GM23248 (cell line): Measurements from ENCODE around the gene CREG1. TPM values are rescaled to one million over a fixed set of nuclear protein-coding genes. Genes with fewer than 3 reads are reported as not detected.

ENCODE experiments used
- DNase-seq: peaks from one replicate; pipeline ENCODE4 v3.0.0-alpha.2; 2015
- H2AFZ ChIP-seq: fragments of 200-600 bp; sonication (generic); 2 replicates; pipeline ENCODE4 v1.6.1; 2016; ENCODE audit warnings: antibody characterized with exemption
- H3F3A ChIP-seq: fragments of 200-600 bp; sonication (generic); 2 replicates; pipeline ENCODE4 v1.6.1; 2016; ENCODE audit warnings: mild to moderate bottlenecking, antibody characterized with exemption, mixed run types; ENCODE audit not compliant: insufficient read depth
- H3K27ac ChIP-seq: fragments of 200-600 bp; sonication (generic); 2 replicates; pipeline ENCODE4 v1.5.1; 2016; ENCODE audit warnings: mild to moderate bottlenecking
- H3K27me3 ChIP-seq: fragments of 200-600 bp; sonication (generic); replicated peaks from 2 replicates; pipeline ENCODE4 v1.6.1; 2016; ENCODE audit warnings: mild to moderate bottlenecking; ENCODE audit not compliant: insufficient read depth
- H3K36me3 ChIP-seq: fragments of 200-600 bp; sonication (generic); 2 replicates; pipeline ENCODE4 v1.6.1; 2016; ENCODE audit warnings: low read depth, mild to moderate bottlenecking
- H3K4me1 ChIP-seq: fragments of 200-600 bp; sonication (generic); 2 replicates; pipeline ENCODE4 v1.6.1; 2016; ENCODE audit warnings: mild to moderate bottlenecking; ENCODE audit not compliant: insufficient read depth
- H3K4me2 ChIP-seq: fragments of 200-600 bp; sonication (generic); one replicate; pipeline ENCODE4 v1.6.1; 2016; ENCODE audit warnings: mild to moderate bottlenecking; ENCODE audit not compliant: unreplicated experiment
- H3K4me3 ChIP-seq: fragments of 200-600 bp; sonication (generic); 2 replicates; pipeline ENCODE4 v1.5.1; 2016; ENCODE audit warnings: mild to moderate bottlenecking
- H3K79me2 ChIP-seq: fragments of 200-600 bp; sonication (generic); 2 replicates; pipeline ENCODE4 v1.6.1; 2016; ENCODE audit warnings: mild to moderate bottlenecking; ENCODE audit not compliant: insufficient read depth
- H3K9ac ChIP-seq: fragments of 200-600 bp; sonication (generic); 2 replicates; pipeline ENCODE4 v1.6.1; 2016; ENCODE audit warnings: mild to moderate bottlenecking
- H3K9me2 ChIP-seq: fragments of 200-600 bp; sonication (generic); 2 replicates; pipeline ENCODE4 v1.6.1; 2016; ENCODE audit warnings: mixed run types, mild to moderate bottlenecking, moderate library complexity; ENCODE audit not compliant: insufficient read depth
- H3K9me3 ChIP-seq: fragments of 200-600 bp; sonication (generic); one replicate; pipeline ENCODE4 v1.6.1; 2017; ENCODE audit warnings: low read depth
- H4K20me1 ChIP-seq: fragments of 200-600 bp; sonication (generic); 2 replicates; pipeline ENCODE4 v1.6.0; 2016; ENCODE audit not compliant: insufficient read depth
- EZH2 ChIP-seq: fragments of 200-600 bp; sonication (generic); IDR thresholded peaks from 2 replicates; pipeline ENCODE4 v1.6.1; 2018; ENCODE audit warnings: antibody characterized with exemption, mild to moderate bottlenecking; ENCODE audit not compliant: insufficient read depth, poor library complexity, severe bottlenecking
- EZH2phosphoT487 ChIP-seq: fragments of 200-600 bp; sonication (generic); IDR thresholded peaks from 2 replicates; pipeline ENCODE4 v1.6.1; 2018; ENCODE audit warnings: antibody characterized with exemption, moderate library complexity, mild to moderate bottlenecking, low read depth; ENCODE audit not compliant: insufficient read depth
- WGBS, 2 experiments: methylation state at CpG; one replicate each; pipeline ENCODE4 v1.1.6; 2015 to 2017; ENCODE audit warnings: low lambda C conversion rate in 2 of 2, low coverage in 1 of 2; ENCODE audit errors: missing lambda C conversion rate in 2 of 2; 5-methylcytosine and 5-hydroxymethylcytosine counted together
- in situ Hi-C: fragments of 300-500 bp; cut with MboI; formaldehyde crosslinking; loops from 2 replicates; pipeline ENCODE4 v1.15.0; 2020
- polyA plus RNA-seq: library from polyadenylated mRNA; unstranded; fragments of >200 nt; fragmentation: Nextera tagmentation; extraction: Ambion mirVana; gene quantifications from 2 replicates; pipeline ENCODE4 v1.2.1, GENCODE V29; 2016
- total RNA-seq: library from RNA; depleted of rRNA; stranded (reverse); fragments of >200 nt; shearing (Covaris generic); gene quantifications from 2 replicates; pipeline ENCODE4 v1.2.3, GENCODE V29; 2014

Gene CREG1
- total and polyA plus RNA-seq, 2 experiments from 2014 or later = 72.0 to 86.6 TPM

DNA sequence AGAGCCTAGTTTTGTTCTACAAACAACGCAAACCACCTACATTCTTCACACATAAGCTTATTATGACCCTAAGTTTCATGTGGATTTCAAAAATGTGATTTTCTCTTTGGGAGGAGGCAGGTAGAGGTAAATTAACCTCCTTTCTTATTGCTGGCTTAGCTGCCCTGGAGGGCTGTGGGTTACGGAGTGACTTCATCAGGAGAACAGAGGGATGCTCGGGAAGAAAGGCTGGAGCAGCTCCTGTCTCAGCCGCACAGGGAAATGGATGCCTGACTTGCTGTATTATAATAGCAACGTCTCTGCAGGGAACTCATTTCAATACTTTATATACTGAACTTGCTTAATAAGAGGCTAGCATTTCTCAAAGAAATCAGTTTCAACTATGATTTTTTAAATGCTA lies 14.1 kb upstream of the CREG1 start:
- Histone ChIP-seq H3K36me3 (no peaks in the 10 kb centered on the region), H3K9me2 (no peaks in the 10 kb centered on the region), H3K4me1 (no peaks in the 10 kb centered on the region), H2AFZ (no peak overlapping the region), H3K27ac (no peak overlapping the region), H4K20me1 (no peaks in the 10 kb centered on the region), H3K9ac (no peak overlapping the region), H3K4me3 (no peak overlapping the region), H3F3A (no peaks in the 10 kb centered on the region), H3K9me3 (no peaks in the 10 kb centered on the region), H3K79me2 (no peaks in the 10 kb centered on the region), H3K27me3 (no peaks in the 10 kb centered on the region), H3K4me2 (no peak overlapping the region)
- no peak for TF ChIP-seq EZH2phosphoT487
- no peak for DNase-seq
- in situ Hi-C loops = no loop called here
- 71 to 79% methylated on average over 5 of the region's 5 CpGs for WGBS, 2 experiments

DNA sequence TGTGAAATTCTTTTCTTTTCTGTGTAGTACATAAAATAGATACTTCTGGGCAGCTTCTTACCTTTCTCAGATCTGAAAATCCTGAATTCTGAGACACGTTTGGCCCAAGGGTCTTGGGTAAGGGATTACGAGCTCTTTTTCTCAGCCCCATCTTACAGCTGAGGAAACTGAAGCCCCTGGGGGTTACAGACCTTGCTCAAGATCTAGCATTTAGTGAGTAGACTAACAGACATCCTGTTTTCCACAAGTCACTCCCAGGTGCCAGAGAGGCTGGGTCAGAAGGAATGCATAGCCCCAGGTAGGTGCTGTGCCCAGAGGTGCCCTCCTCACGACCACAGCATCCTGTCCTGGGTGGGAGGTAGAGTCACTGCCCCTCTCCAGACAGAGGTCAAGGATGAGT lies 13.2 kb upstream of the CREG1 start:
- Histone ChIP-seq H3F3A (no peaks in the 10 kb centered on the region), H2AFZ (no peak overlapping the region), H3K9ac (no peak overlapping the region), H3K9me2 (no peaks in the 10 kb centered on the region), H3K4me2 (no peak overlapping the region), H3K4me1 (no peaks in the 10 kb centered on the region), H3K79me2 (no peaks in the 10 kb centered on the region), H3K27me3 (no peaks in the 10 kb centered on the region), H4K20me1 (no peaks in the 10 kb centered on the region), H3K27ac (no peak overlapping the region), H3K9me3 (no peaks in the 10 kb centered on the region), H3K36me3 (no peaks in the 10 kb centered on the region), H3K4me3 (no peak overlapping the region)
- WGBS, 2 experiments = 55 to 58% methylated on average over 3 of the region's 3 CpGs
- DNase-seq = no peak
- no peak for TF ChIP-seq EZH2phosphoT487
- TF ChIP-seq EZH2 = no peak
- in situ Hi-C loops = no loop called here

DNA sequence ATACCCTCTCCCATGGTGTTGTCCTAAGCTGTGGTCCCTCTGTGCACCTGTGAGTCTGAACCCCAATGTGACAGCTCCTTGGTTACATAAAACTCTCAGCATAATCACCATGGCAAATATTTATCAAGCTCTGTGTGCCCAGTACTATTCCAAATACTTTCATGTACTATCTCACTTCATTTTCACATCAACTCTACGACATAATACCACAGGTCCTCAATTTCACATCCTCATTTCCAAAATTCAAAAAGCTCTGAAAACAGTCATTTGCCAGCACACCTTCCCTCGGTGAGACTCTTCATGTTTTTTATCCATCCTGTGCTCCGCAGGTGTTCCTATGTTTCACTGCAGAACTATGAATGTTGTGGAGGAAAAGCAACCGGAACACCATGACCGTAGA lies 12.4 kb upstream of the CREG1 start:
- Histone ChIP-seq H3F3A (no peaks in the 10 kb centered on the region), H3K9me3 (no peaks in the 10 kb centered on the region), H3K9me2 (no peaks in the 10 kb centered on the region), H3K9ac (no peak overlapping the region), H3K4me3 (no peak overlapping the region), H3K79me2 (no peaks in the 10 kb centered on the region), H3K4me2 (no peak overlapping the region), H3K4me1 (no peaks in the 10 kb centered on the region), H3K27ac (no peak overlapping the region), H4K20me1 (no peaks in the 10 kb centered on the region), H2AFZ (no peak overlapping the region), H3K36me3 (no peaks in the 10 kb centered on the region), H3K27me3 (no peaks in the 10 kb centered on the region)
- 82 to 85% methylated on average over 5 of the region's 5 CpGs for WGBS, 2 experiments
- TF ChIP-seq EZH2 (no peak), EZH2phosphoT487 (no peak)
- in situ Hi-C loops = no loop called here
- DNase-seq = no peak

DNA sequence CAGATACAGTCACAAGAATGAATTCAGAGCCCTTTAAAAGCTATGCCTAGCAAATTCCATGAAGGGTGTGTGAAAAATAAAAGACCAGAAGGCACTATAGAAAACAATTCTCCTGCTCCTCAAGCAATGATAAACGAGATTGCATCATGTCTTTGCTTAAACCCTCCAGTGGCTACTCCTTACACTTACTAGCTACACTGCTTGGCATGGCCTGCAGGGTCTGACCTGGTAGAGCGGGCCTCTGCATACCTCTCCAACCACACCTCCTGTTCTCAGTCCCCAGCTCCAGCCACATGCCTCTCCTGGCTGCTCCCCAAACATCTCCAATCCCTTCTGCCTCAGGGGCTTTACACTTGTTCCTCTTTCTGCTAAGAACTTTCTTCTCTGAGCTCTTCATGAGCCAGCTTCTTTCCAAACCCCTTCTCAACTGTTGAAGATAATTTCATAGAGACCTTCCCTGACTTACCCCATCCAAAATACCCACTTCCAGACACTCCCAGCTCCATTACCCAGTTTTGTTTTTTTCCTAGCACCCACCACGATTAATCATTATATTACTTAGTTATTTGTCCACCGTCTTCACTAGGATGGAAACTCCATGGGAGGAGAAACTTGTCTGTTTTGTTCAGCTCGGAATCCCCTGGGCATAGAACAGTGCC lies 11.2 kb upstream of the CREG1 start:
- H3K4me2 ChIP-seq = no peak overlapping the region
- in situ Hi-C loops = no loop called here

More for the DNA sequence above, 11.2 kb upstream of the CREG1 start:
- H3K4me1 ChIP-seq = no peaks in the 10 kb centered on the region
- no peak overlapping the region for H3K9ac ChIP-seq
- no peaks in the 10 kb centered on the region for H3K79me2 ChIP-seq
- no peak for TF ChIP-seq EZH2phosphoT487
- no peak for TF ChIP-seq EZH2
- H4K20me1 ChIP-seq = no peaks in the 10 kb centered on the region
- no peaks in the 10 kb centered on the region for H3K9me2 ChIP-seq
- DNase-seq = peak; percentile 15
- peak overlapping the region; percentile 61; the same call in 1 of the 2 replicates for H2AFZ ChIP-seq
- H3K27me3 ChIP-seq = no peaks in the 10 kb centered on the region
- no peak overlapping the region for H3K27ac ChIP-seq
- H3F3A ChIP-seq = no peaks in the 10 kb centered on the region
- no peaks in the 10 kb centered on the region for H3K36me3 ChIP-seq
- no peaks in the 10 kb centered on the region for H3K9me3 ChIP-seq
- 69 to 71% methylated on average over 5 of the region's 5 CpGs for WGBS, 2 experiments
- no peak overlapping the region for H3K4me3 ChIP-seq
